Prostate gland (tissue), 2 donors: ENCODE data around the gene MBD6. TPM values are rescaled to one million over a fixed set of nuclear protein-coding genes. Genes with fewer than 3 reads are reported as not detected.

Experiments
- DNase-seq: peaks from one replicate; pipeline ENCODE4 v3.0.0-alpha.2; 2019; ENCODE audit warnings: low spot score
- H3K27ac ChIP-seq, 2 donors: fragments of 200-600 bp; sonication (generic); 2 replicates each; pipeline ENCODE4 v1.5.1; 2017 to 2019
- H3K27me3 ChIP-seq: fragments of 200-600 bp; sonication (generic); replicated peaks from 2 replicates; pipeline ENCODE4 v1.5.1; 2019; ENCODE audit not compliant: insufficient read depth
- H3K36me3 ChIP-seq, 2 donors: fragments of 200-600 bp; sonication (generic); 1 replicate in 1 of 2; 2 replicates in 1 of 2; pipeline versions ENCODE4 v1.5.1 to v1.8.1; 2017 to 2019
- H3K4me1 ChIP-seq: fragments of 200-600 bp; sonication (generic); replicated peaks from 2 replicates; pipeline ENCODE4 v1.5.1; 2019
- H3K4me3 ChIP-seq, 2 donors: fragments of 200-600 bp; sonication (generic); 2 replicates each; pipeline ENCODE4 v1.5.1; 2017 to 2019
- H3K9me3 ChIP-seq: fragments of 200-600 bp; sonication (generic); 2 replicates; pipeline ENCODE4 v1.5.1; 2017
- CTCF ChIP-seq, 4 experiments: fragments of 200-600 bp in 2 of 4; fragments of 450-650 bp in 2 of 4; sonication (generic) in 2 of 4; IDR thresholded peaks; 1 replicate in 3 of 4; 2 replicates in 1 of 4; pipeline ENCODE4 v1.5.1; 2016 to 2019; ENCODE audit warnings: antibody characterized with exemption in 4 of 4, mild to moderate bottlenecking in 2 of 4, moderate library complexity in 2 of 4
- POLR2A ChIP-seq: fragments of 450-650 bp; IDR thresholded peaks from one replicate; pipeline ENCODE4 v1.6.1; 2016; ENCODE audit warnings: antibody characterized with exemption, mild to moderate bottlenecking
- POLR2AphosphoS5 ChIP-seq: sonication (generic); formaldehyde crosslinking; IDR thresholded peaks from one replicate; pipeline ENCODE4 v1.6.1; 2017; ENCODE audit warnings: antibody characterized with exemption
- WGBS: methylation state at CpG from one replicate; pipeline ENCODE4 v1.1.5; 2018; 5-methylcytosine and 5-hydroxymethylcytosine counted together
- intact Hi-C: fragments of 100-400 bp; cut with DNase I; formaldehyde crosslinking; loops from one replicate; pipeline ENCODE4 v1.14.2; 2022
- total RNA-seq, 2 donors: library from RNA; depleted of rRNA; stranded (reverse); fragments of >200 nt; gene quantifications; one replicate each; pipeline ENCODE4 v1.1.0, GENCODE V29; 2016

Gene MBD6
- total RNA-seq, 2 donors from 2014 or later = 54.5 to 92.1 TPM

- no peak for DNase-seq
- no peaks in the 10 kb centered on the region for H3K9me3 ChIP-seq
- peaks cover 5% of the 10 kb centered on the region for H3K4me1 ChIP-seq
- H3K4me3 ChIP-seq = no peak overlapping the region
- TF ChIP-seq CTCF (IDR thresholded peaks at IDR 0.05) = no peak
- peak; percentile 63 for TF ChIP-seq POLR2AphosphoS5
- H3K27me3 ChIP-seq = no peaks in the 10 kb centered on the region
- H3K27ac ChIP-seq = peak overlapping the region; percentile 32 to 99
- H3K36me3 ChIP-seq = peaks cover 3% of the 10 kb centered on the region in 2 donors
- 87% methylated on average over 9 of the region's 9 CpGs for WGBS
- intact Hi-C loops = no loop called here
These were observed 7.8 kb upstream of the MBD6 start for GRCh38 chr12:57514720-57515407.

- H3K27ac ChIP-seq = peak overlapping the region; percentile 32 to 99
- WGBS = 43% methylated on average over 3 of the region's 3 CpGs
- DNase-seq = no peak
- H3K4me3 ChIP-seq = no peak overlapping the region
- H3K27me3 ChIP-seq = no peaks in the 10 kb centered on the region
- intact Hi-C loops = no loop called here
- no peak for TF ChIP-seq POLR2A
- no peak for TF ChIP-seq POLR2AphosphoS5
- no peak for TF ChIP-seq CTCF (IDR thresholded peaks at IDR 0.05)
- H3K4me1 ChIP-seq = peaks cover 5% of the 10 kb centered on the region
- H3K9me3 ChIP-seq = no peaks in the 10 kb centered on the region
- peaks cover 3% of the 10 kb centered on the region in 2 donors for H3K36me3 ChIP-seq
These were observed 7.2 kb upstream of the MBD6 start for GRCh38 chr12:57515408-57515933.

GRCh38 chr12:57515934-57516541 lies 6.6 kb upstream of the MBD6 start:
- Histone ChIP-seq H3K9me3 (no peaks in the 10 kb centered on the region), H3K27me3 (no peaks in the 10 kb centered on the region), H3K27ac (peak overlapping the region in 1 of 2 donors; percentile 99), H3K4me1 (peaks cover 5% of the 10 kb centered on the region), H3K4me3 (no peak overlapping the region), H3K36me3 (peaks cover 3% of the 10 kb centered on the region in 2 donors)
- intact Hi-C loops = no loop called here
- no peak for TF ChIP-seq POLR2AphosphoS5
- TF ChIP-seq CTCF (IDR thresholded peaks at IDR 0.05) = no peak
- no peak for TF ChIP-seq POLR2A
- WGBS = 82% methylated on average over 11 of the region's 11 CpGs
- DNase-seq = no peak

- peaks cover 2 to 3% of the 10 kb centered on the region in 2 donors for H3K36me3 ChIP-seq
- 90% methylated on average over 11 of the region's 11 CpGs for WGBS
- DNase-seq = no peak
- peak overlapping the region; percentile 99 for H3K27ac ChIP-seq
- H3K4me3 ChIP-seq = no peak overlapping the region
- intact Hi-C loops = no loop called here
- no peak for TF ChIP-seq POLR2A
- TF ChIP-seq POLR2AphosphoS5 = no peak
- TF ChIP-seq CTCF (IDR thresholded peaks at IDR 0.05) = no peak
- H3K4me1 ChIP-seq = peaks cover 5% of the 10 kb centered on the region
- no peaks in the 10 kb centered on the region for H3K9me3 ChIP-seq
- no peaks in the 10 kb centered on the region for H3K27me3 ChIP-seq
These were observed 5.9 kb upstream of the MBD6 start for GRCh38 chr12:57516617-57517153.
